Measurements from ENCODE around the gene EPAS1.
A peak's percentile ranks its signal among the peaks of the same experiment; 100 is the strongest.

Gene EPAS1

DNA sequence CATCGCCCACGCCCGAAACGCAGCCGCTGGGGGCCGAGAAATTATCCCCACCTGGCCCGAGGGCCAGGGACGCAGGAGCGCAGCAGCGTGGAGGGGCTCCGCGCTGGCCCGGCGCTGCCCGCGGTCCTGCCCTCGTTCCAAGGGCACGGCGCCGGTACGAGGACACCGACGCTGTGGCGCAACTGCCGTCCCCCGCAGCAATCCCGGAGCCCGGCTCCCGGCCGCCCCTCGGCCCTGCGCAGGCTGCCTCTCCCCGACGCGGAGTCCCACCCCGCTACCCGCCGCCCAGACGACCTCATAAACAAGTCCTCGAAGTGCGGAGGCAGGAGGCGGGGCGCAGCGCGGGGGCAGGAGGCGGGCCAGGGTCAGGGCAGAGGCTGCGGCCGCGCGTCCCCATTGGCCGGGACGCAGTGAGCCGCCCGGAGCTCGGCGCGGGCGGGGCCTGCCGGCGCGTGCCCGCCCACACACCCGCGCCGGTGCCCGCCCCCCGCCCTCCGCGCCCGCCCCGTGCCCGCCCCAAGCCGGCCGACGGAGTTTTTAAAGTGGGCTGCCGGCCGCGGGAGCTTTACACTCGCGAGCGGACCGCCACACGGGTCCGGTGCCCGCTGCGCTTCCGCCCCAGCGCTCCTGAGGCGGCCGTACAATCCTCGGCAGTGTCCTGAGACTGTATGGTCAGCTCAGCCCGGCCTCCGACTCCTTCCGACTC, at the start of gene EPAS1:
Gene EPAS1, plus strand, starts transcription at position 568 of the 706 bp plus-strand sequence. CDS start 505 bp downstream, outside the sequence.
- peak; percentile 80 for DNase-seq (ENCODE audit: low spot score)

GRCh38 chr2:46248171-46248570, 49.0 kb upstream of the EPAS1 start:
- no peak for DNase-seq (ENCODE audit: low spot score)

DNA sequence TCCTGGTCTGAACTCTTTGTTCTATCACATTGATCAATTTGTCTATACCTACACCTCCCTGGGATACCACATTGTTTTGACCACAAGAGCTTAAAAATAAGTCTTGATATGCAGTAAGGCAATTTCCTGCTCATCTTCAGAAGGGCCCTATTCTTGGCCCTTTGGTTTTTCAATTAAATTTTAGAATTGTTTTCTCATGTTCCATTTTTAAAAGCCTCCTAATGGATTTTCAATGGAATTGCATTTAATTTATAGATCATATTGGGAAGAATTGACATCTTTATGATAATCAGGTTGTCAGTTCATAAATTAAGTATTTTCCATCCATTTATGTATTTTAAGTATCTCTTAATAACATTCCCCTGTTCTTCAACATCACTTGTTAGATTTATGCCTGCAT, 47.6 kb upstream of the EPAS1 start:
- no peak for DNase-seq (ENCODE audit: low spot score)

GRCh38 chr2:46252891-46253659, 44.1 kb upstream of the EPAS1 start:
- no peak for DNase-seq (ENCODE audit: low spot score)

GRCh38 chr2:46254474-46254873, 42.7 kb upstream of the EPAS1 start:
- no peak for DNase-seq (ENCODE audit: low spot score)

DNA sequence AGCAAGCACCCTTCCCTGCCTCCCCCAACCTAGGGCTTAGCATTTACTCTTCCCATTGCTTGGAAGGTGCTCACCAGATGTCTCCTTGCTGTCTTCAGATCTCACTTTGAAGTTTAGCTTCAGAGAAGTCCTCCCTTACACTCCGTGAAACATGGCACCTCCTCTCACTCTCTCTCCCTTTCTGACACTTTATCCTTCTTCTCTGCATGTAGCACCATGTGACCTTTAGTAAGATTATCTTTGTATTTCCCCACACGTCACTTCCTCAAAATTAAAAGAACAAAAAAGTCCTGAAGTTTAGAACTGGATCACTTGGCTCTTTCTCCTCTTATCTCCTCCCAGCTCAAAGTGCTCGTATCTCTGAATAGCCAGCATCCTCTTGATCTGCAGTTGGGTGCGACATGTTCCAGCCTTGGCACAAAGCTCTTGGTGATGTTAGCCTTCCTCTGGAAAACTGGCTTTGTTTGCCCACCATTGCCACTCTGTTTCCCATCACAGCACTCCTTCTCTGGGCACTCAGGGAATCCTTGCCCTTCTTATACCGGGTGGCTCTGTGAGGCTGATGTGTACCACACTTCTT, 40.6 kb upstream of the EPAS1 start:
- DNase-seq (ENCODE audit: low spot score): no peak

DNA sequence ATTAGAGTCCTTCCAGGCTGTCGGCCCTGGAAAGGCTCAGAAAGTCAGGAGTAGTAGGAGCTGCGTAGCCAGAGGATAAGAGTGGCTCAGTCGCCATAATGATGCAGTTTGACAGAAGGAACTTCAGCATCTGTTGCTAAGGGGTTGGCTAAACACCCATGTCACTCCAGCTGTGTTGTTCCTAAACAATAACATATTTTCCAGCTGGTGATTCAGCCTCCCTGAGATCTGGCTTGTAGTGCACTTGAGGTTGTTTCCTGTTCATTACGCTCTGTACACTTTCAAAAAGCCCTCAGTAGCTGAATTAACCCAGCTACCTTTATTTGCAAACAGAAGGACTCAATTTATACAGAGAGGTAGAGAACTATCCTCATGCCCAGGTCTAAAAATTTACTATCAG, 39.7 kb upstream of the EPAS1 start:
- DNase-seq (ENCODE audit: low spot score): no peak

- DNase-seq (ENCODE audit: low spot score): no peak
Observed at GRCh38 chr2:46257980-46258379, 39.2 kb upstream of the EPAS1 start.

GRCh38 chr2:46258937-46259776, 38.0 kb upstream of the EPAS1 start:
- DNase-seq (ENCODE audit: low spot score): no peak

- no peak for DNase-seq (ENCODE audit: low spot score)
Observed at GRCh38 chr2:46259777-46260168, 37.4 kb upstream of the EPAS1 start.

- DNase-seq (ENCODE audit: low spot score): no peak
Observed at GRCh38 chr2:46260305-46260704, 36.9 kb upstream of the EPAS1 start.

- DNase-seq (ENCODE audit: low spot score): no peak
Observed at GRCh38 chr2:46262248-46262938, 34.8 kb upstream of the EPAS1 start.

DNA sequence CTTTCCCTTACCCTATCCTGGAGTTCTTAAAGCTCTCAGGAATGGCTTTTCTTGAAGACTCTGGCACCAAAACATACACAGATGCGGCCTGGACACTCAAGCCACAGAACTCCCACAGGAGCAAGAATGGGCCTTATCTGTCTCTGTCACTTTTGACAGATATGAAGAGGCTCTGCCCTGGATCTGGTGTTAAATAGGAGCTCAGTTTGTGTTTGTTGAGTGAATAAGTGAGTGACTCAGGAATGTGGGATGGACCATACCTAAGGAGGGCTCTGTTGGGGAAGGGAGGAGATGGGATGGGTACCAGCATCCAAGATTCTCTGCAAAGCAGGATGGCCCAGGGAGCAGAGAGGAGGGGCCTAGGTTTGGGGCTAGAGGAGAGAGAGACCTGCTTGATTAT, 33.9 kb upstream of the EPAS1 start:
- DNase-seq (ENCODE audit: low spot score): no peak

GRCh38 chr2:46264447-46264846, 32.8 kb upstream of the EPAS1 start:
- DNase-seq (ENCODE audit: low spot score): no peak

- no peak for DNase-seq (ENCODE audit: low spot score)
Observed at GRCh38 chr2:46266134-46266533, 31.1 kb upstream of the EPAS1 start.

- no peak for DNase-seq (ENCODE audit: low spot score)
Observed at GRCh38 chr2:46267616-46268015, 29.6 kb upstream of the EPAS1 start.

- no peak for DNase-seq (ENCODE audit: low spot score)
Observed at GRCh38 chr2:46268196-46268595, 29.0 kb upstream of the EPAS1 start.

DNA sequence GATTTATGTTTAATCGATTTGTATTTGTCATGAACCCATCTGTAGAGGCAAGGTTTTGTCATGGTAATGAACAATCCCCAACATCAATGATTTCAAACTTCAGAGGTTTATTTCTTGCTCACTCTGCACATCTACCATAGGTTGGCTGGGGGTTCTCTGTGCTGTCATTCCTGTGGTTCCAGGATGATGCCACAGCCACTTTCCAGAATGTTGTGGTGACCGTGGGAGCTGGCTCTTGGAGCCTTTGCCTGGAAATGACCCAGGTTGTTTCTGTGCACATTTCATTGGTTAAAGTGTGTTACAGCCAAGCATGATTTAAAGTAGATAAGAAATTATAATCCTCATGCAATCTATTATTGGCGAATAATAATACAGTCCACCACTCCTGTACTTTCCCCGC, 28.2 kb upstream of the EPAS1 start:
- DNase-seq (ENCODE audit: low spot score): no peak

- no peak for DNase-seq (ENCODE audit: low spot score)
Observed at GRCh38 chr2:46269544-46270273, 27.5 kb upstream of the EPAS1 start.

DNA sequence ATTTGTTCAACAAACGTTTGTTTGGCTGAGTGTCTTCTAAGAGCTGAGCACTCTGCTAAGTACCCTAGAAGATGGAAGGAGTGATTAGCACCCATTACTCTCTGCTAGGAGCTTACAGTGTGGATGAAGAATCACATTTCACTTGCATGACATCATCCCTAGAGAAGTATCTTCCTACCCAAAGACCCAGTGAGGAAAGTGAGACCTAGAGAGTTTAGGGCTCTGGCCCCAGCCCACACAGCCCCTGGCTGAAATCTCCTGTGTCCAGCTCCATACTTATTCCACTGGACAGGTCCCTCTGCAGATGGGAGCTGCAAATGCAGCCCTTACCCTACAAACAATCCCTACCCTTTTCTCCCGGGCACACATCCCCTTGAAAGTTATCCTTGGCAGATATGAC, 26.8 kb upstream of the EPAS1 start:
- DNase-seq (ENCODE audit: low spot score): no peak

DNA sequence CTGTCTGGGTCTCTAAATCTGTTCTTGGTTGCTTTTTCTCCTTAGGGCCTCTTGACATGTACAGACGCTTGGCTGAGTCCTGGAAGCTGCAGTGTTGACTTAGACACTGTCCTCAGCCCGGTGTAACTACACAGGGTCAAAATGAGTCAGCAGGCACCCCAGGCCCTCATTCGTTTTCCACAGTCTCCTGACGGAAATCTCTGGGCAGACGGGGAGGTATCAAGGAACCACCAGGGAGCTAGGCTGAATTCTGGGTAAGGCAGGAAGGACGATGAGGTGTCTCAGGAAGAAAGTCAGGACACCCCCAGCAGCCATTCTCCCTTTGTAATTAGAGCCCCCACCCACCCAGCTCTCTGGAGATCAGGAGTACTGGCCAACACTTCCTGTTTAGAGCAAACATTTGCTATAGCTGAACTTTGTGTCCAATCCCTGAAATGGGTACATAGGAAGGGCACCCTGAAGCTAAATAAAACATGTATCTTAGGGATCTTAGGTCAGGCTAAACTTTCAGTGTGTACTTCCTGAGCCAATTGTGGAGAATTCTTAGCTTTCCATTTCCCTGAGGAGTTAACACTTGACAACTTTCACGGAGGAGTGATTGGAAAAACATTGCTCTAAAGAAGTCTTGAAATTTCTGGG, 23.9 kb upstream of the EPAS1 start:
- DNase-seq (ENCODE audit: low spot score): no peak
